KOPT-K1 (cell line): ENCODE results near the gene RHOG.
"Not testable (repeated sequence)": the region's sequence is repeated elsewhere in the genome, so short reads cannot be mapped to it uniquely, and the experiment has no call there.

ENCODE experiments used
- H3K27ac ChIP-seq: fragments of 200-600 bp; sonication (generic); 2 replicates; pipeline ENCODE4 v1.5.1; 2016; ENCODE audit warnings: antibody characterized with exemption, mild to moderate bottlenecking, low read depth, low read length; ENCODE audit not compliant: poor library complexity, severe bottlenecking
- H3K36me3 ChIP-seq: fragments of 200-600 bp; sonication (generic); 2 replicates; pipeline ENCODE4 v1.5.1; 2017; ENCODE audit warnings: antibody characterized with exemption, mild to moderate bottlenecking, low read length, moderate library complexity; ENCODE audit not compliant: insufficient read depth
- H3K9me3 ChIP-seq: fragments of 200-600 bp; sonication (generic); 2 replicates; pipeline ENCODE4 v1.5.1; 2017; ENCODE audit warnings: antibody characterized with exemption, low read length, mild to moderate bottlenecking; ENCODE audit not compliant: insufficient read depth, poor library complexity, severe bottlenecking

The RHOG gene

DNA sequence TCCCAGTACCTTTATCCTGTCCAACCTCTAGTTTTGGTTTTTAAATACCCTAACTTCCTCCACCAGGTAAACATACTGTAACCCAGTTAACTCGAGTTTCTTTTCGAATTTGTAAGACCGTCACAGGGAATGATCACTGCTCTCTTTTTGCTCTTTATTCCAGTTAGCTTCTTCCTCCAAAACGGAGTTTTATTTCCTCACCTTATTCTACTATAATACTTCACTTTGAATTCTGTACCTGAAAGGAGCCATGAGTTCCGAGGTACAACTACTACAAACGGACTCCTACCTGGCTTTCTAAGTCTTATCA, 44.8 kb downstream of the RHOG start:
- Histone ChIP-seq H3K27ac (peak overlapping the region; percentile 80), H3K36me3 (peaks cover 48% of the 10 kb centered on the region), H3K9me3 (no peaks in the 10 kb centered on the region)

DNA sequence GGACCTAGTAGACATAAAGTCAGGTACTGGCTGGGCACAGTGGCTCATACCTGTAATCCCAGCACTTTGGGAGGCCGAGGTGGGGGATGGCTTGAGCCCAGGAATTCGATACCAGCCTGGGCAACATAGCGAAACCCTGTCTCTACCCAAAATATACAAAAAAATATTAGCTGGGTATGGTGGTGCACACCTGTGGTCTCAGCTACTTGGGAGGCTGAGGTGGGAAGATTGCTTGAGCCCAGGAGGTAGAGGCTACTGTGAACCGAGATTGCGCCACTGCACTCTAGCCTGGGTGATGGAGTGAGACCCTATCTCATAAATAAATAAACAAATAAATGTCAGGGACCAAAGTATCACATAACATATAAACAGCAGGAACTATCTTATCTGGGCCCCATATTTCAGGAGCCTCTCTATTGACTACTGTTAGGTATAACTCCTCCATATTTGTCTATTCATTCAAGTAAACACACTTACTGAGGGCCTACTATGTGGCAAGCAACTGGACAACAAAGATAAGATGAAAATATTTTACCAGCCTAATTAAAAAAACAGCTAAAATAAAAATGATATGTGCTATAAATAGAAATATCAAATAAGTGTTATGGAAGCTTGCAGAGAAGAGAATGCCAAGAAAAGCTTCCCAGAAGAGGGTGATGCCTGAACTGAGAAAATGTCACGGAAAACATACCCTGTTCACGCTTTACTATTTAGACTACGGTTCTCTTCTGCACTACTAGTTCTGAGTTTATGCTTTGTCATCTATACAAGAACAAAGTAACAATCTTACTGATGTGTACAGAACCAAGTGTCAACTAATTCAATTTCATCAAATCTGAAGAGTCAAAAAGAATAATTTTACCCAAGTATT, 45.4 kb downstream of the RHOG start:
- Histone ChIP-seq H3K27ac (peak overlapping the region; percentile 80), H3K9me3 (no peaks in the 10 kb centered on the region), H3K36me3 (peaks cover 54% of the 10 kb centered on the region)

DNA sequence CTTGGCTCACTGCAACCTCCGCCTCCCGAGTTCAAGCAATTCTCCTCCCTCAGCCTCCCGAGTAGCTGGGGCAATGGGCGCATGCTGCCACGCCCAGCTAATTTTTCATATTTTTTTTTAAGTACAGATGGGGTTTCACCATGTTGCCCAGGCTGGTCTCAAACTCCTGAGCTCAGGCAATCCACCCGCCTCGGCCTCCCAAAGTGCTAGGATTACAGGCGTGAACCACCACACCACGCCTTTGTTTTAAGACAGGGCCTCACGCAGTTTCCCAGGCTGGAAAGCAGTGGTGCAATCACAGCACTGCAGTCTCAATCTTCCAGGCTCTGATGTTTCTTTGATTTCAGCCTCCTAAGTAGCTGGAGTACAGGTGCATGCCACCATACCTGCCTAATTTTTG, 46.4 kb downstream of the RHOG start:
- H3K36me3 ChIP-seq: peaks cover 64% of the 10 kb centered on the region
- not testable (repeated sequence) for H3K27ac ChIP-seq

DNA sequence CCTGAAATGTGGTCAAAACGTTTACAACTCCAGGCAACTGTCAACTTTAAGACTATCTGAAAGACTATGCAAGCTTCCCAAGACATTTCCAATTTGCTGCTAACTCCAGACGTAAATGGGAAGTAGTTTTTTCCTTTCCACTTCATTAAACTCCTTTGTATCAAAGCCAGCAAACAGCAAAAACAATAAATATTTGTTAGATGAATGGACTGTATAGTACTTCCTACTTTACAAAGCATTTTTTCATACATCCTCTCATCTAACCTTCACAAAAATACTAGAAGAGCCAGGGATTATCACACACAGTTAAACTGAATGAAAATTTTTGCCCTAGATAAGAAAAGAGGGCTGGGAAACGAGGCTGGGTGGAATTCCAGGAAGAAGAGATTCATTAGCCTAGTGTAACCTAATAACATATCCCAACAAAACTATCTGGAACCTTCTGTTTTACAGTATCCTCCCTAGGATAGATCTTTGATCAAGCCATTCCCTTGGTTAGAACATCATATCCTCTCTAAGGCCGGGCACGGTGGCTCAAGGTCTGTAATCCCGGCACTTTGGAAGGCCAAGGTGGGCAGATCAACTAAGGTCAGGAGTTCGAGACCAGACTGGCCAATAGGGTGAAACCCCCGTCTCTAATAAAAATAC, 53.9 kb downstream of the RHOG start:
- Histone ChIP-seq H3K9me3 (no peaks in the 10 kb centered on the region), H3K27ac (peak overlapping the region; percentile 65), H3K36me3 (peaks cover 70% of the 10 kb centered on the region)

More for the DNA sequence above, 46.4 kb downstream of the RHOG start:
- H3K9me3 ChIP-seq: not testable (repeated sequence)

DNA sequence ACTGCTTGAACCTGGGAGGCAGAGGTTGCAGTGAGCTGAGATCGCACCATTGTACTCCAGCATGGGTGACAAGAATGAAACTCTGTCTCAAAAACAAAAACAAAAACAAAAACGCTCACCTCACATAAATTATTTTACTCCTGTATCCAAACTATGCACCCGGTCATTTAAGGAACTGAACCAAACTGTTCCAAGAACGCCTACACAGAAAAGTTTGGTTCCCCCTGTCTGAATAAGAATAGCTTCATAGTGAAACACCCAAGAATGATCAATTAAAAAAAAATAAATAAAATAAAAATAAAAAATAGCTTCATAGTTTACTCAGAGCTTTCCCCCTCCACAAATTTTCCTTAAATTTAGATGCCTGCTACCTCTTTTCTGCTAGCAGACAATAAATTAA, 57.1 kb downstream of the RHOG start:
- Histone ChIP-seq H3K27ac (peak overlapping the region; percentile 65), H3K36me3 (peaks cover 78% of the 10 kb centered on the region), H3K9me3 (no peaks in the 10 kb centered on the region)

DNA sequence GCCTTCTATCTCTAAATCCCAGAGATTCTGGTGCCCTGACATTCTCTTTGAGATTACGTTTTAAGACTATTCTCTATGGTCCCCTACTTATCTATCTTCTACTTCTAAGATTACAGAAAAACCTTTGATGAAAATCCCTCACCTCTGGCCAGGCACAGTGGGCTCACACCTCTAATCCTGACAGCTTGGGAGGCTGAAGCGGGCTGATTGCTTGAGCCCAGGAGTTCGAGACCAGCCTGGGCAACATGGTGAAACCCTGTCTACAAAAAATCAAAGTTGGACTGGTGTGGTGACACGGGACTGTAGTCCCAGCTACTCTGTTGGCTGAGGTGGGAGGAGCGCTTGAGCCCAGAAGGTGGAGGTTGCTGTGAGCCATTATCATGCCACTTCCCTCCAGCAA, 57.8 kb downstream of the RHOG start:
- H3K36me3 ChIP-seq: peaks cover 82% of the 10 kb centered on the region
- H3K27ac ChIP-seq: peak overlapping the region; percentile 65
- H3K9me3 ChIP-seq: no peaks in the 10 kb centered on the region

DNA sequence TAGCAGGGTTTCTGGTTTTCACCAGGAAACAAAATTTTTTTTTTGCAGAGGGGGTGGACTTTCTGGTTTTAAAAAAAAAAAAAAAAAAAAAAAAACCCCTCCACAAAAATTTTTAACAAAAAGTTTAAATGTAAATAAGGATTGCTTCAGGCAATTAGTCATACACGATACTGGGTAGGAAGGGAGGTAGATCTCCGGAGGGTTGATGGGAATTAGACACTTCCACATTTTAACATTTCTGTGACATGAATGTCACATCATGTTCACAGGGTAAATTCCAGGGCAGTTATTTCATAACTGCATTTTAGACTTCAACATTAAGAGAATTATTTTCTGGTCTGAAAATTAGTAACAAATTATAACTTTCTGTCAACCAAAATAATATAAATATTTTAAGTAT, 59.3 kb downstream of the RHOG start:
- Histone ChIP-seq H3K27ac (no peak overlapping the region), H3K9me3 (no peaks in the 10 kb centered on the region), H3K36me3 (peaks cover 84% of the 10 kb centered on the region)
